HG03095 (cell line): Measurements from ENCODE around the gene NPIPA8.
"Not testable (repeated sequence)": the region's sequence is repeated elsewhere in the genome, so short reads cannot be mapped to it uniquely, and the experiment has no call there.

Experiments used
- ATAC-seq: cut with Tn5 transposase; IDR thresholded peaks from one replicate; pipeline ENCODE4 v1.9.1; 2021; ENCODE audit warnings: moderate library complexity; ENCODE audit not compliant: unreplicated experiment

Gene NPIPA8

DNA sequence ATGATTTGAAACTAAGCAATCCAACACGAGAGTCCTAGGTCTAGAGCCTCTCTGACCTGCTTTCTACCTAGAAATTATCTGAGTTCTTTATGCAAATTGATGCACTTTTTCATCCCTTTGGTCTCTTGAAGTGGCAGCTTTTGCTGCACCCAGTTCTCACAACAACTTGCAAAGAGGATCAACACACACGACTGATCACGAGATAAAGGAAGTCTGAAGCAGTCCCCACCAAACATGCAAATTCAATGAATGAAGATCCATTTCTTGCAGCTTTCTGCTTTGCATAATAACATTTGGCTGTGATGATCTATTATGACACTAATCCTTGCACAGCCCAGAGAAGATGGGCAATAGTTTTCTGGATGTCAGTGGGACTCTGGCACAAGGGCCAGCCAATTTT is 56.2 kb downstream of the NPIPA8 start:
- ATAC-seq = not testable (repeated sequence)

DNA sequence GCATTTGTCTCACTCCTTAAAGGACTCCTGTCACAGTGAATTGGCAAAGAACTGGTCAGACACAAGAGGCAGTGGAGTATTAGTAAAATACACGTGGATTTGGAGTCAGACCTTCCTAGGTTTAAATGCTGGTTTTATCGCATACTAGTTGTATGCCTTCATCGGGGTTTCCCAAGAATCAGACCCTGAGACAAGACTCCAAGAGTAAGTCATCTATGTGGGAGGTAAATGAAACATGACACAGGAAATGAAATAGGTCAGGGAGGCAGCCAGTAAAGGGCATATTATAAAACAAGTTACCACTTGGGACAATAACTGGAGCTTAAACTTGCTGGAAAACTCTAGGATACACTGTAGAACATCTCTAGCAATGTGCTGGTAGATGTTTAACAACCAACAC is 59.8 kb downstream of the NPIPA8 start:
- ATAC-seq = not testable (repeated sequence)

DNA sequence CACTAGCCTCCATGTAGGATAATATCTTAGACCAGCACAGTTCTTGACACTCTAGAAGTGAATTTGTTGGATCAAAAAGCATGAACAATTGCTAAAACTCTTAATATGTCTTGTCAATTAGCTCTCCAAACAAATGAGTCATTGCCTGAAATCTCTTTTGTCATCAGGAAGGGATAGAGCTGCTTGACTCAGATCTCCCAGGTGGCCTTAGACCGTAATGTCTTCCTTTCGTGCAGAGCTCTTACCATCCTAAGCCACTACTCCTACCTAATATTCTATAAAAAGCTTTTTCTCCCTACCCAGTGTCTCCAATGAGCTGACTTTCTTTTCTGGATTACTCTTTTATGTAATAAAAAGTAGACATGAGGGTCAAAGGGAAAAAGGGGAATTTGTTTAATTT is 66.4 kb downstream of the NPIPA8 start:
- not testable (repeated sequence) for ATAC-seq
